B cell (primary cell): ENCODE measurements around the gene CIC.
"Not testable (repeated sequence)": the region's sequence is repeated elsewhere in the genome, so short reads cannot be mapped to it uniquely, and the experiment has no call there.

Experiments
- CTCF ChIP-seq: fragments of 200-600 bp; IDR thresholded peaks from one replicate; pipeline ENCODE4 v1.8.0; 2022; ENCODE audit warnings: antibody characterized with exemption, mild to moderate bottlenecking
- EZH2 ChIP-seq: IDR thresholded peaks from 2 replicates; pipeline ENCODE4 v1.6.1; 2012; ENCODE audit warnings: borderline replicate concordance, low read depth, mild to moderate bottlenecking, moderate library complexity, low read length; ENCODE audit not compliant: insufficient read depth, poor library complexity, severe bottlenecking

- TF ChIP-seq CTCF, EZH2: not testable (repeated sequence)
Observed at GRCh38 chr19:42339922-42340321, 70.9 kb downstream of the CIC start.
